GM18909 (cell line): ENCODE data around the gene FOXO3B.
"Not testable (repeated sequence)": the region's sequence is repeated elsewhere in the genome, so short reads cannot be mapped to it uniquely, and the experiment has no call there.

Experiments
- ATAC-seq: cut with Tn5 transposase; IDR thresholded peaks from one replicate; pipeline ENCODE4 v1.9.1; 2021; ENCODE audit warnings: mild to moderate bottlenecking; ENCODE audit not compliant: unreplicated experiment, poor library complexity

FOXO3B gene

GRCh38 chr17:18681767-18682571 lies at the start of gene FOXO3B:
Gene FOXO3B, minus strand, starts transcription at chr17:18682314. Its CDS starts 663 bp downstream, at chr17:18681651.
- peak; percentile 95 for ATAC-seq

DNA sequence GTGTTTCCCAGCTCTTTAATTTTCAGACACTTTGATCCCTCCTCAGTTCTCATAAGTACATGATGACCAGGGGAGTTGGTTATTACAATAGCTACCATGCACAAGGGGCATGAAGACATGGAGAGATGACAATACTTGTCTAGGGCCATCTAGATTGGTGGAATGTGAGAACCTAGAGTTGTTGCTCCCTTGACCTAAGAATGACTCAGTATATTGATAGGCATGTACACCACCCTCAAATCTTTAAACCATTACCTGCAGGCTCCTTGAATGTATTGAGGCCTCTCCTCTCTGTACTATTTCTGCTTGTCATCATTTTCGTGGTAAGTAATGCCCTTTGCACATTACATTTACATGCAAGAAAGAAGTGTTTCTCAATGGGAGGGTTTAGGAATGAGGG lies 41.4 kb upstream of the FOXO3B start:
- ATAC-seq: not testable (repeated sequence)

DNA sequence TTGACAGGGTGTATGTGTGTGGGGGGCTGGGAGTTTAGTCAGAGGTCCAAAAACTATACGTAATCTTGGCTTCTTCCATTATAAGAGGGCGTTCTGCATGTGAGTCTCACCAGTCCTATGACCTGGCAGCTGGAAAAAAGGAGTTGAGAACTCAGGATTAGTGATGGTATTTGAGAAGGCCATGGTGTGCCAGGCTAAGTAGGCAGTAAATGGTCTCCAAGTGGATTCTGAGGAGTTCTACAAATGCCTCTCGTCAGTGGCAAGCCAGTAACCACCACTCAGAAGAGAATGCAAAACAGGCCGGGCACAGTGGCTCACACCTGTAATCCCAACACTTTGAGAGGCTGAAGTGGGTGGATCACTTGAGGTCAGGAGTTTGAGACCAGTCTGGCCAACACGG lies 40.5 kb upstream of the FOXO3B start:
- not testable (repeated sequence) for ATAC-seq

DNA sequence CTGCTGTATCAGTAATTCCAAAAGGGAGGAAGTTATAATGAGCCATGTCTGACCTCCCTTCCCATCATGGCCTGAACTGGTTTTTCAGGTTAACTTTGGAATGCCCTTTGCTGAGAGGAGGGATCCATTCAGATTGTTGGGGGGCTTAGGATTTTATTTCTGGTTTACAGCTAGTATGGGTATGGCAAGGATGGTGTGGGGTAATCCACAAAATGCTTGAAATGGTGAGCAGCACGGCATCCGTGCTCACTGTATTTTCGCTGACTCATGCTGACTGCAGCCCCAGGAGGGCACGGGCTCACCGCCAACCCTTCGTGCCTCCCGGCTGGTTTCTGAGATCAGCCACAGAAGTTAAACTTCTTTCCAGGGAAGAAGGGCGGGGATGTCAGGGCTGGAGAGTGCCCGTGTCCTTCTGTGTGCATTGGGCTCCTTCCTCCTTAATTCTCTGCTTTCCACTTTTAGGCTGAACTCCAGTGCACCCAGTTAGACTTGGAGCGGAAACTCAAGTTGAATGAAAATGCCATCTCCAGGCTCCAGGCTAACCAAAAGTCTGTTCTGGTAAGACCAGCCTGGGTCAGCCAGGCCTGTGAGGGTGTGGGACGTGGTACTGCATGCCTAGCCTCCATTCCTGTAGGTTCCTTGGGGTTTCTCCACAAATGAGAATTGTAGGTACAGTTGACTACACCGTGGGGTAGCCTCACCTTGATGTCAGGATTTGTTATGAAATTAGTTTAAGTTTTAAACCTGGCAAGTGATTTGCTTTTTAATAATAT lies 39.8 kb upstream of the FOXO3B start:
- not testable (repeated sequence) for ATAC-seq

GRCh38 chr17:18719428-18720110 lies 37.5 kb upstream of the FOXO3B start:
- not testable (repeated sequence) for ATAC-seq

- not testable (repeated sequence) for ATAC-seq
Observed at GRCh38 chr17:18718643-18719427, 36.7 kb upstream of the FOXO3B start.

GRCh38 chr17:18712354-18712999 lies 30.4 kb upstream of the FOXO3B start:
- not testable (repeated sequence) for ATAC-seq

- not testable (repeated sequence) for ATAC-seq
Observed at GRCh38 chr17:18708215-18708614, 26.1 kb upstream of the FOXO3B start.

GRCh38 chr17:18705955-18706354 lies 23.8 kb upstream of the FOXO3B start:
- ATAC-seq: not testable (repeated sequence)

DNA sequence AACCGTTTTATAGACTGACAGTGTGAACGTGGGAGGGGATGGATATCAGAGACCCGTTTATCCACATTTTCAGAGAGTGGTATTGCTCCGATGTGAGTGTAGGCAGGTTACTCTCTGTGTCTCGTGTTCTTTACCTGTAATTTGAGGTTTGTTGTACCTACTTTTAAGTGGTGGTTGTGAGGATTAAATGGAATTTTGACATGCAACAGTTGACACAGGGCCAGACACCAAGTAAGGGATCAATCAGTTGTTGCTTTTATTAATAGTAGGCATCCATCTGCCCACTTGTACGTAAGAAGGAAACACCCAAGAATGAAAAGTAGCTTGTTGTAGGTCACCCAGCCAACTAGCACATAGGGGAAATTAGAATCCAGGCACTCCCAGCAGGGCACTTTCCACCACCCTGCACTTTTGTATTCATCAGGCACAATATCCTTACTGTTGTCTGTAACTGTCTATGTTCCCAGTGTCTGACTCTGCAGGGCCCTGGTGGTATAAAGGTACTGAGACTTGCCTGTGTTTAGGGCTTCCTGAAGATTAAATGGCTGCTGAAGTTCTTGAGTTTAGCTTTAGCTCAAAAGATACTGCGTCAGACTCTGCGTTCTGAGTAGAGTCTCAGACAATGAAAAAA lies 16.5 kb upstream of the FOXO3B start:
- not testable (repeated sequence) for ATAC-seq

DNA sequence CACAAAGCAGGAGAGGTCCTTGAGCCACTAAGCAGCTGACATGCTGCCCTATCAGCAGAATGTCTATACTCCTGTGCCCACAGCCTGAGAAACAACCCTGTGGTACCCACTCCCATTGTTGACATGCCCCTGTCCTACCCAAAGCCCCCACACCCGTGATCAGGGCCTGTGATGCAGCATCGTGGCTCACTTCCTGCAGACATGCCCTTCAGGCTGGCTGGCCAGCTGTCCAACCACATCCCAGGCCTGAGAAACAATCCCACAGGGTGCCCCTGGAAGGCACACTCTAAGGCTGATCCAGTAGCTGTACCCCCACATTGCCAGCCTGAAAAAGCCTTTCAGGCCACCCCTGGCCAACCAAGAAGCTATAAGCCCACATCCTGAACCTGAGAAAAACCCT lies 13.0 kb upstream of the FOXO3B start:
- ATAC-seq: not testable (repeated sequence)

DNA sequence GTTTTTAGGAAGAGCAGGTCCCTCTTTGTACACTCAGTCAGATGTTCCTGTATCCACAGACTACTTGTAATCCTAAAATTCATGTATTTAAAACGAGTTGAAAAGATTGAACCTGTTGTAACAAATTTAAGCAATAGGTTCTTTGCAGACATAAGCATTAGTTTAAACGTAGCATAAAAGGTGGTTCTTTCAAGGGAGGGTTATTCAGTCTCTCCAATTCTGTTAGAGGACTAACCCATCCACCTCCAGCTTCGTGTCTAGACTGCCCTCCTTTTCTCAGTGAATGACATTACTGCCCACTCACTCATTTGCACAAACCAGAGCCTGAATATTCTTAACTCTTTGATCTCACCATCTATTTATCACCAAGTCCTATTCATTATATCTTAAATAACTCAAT lies 554 bp upstream of the FOXO3B start:
- ATAC-seq: peak; percentile 9

DNA sequence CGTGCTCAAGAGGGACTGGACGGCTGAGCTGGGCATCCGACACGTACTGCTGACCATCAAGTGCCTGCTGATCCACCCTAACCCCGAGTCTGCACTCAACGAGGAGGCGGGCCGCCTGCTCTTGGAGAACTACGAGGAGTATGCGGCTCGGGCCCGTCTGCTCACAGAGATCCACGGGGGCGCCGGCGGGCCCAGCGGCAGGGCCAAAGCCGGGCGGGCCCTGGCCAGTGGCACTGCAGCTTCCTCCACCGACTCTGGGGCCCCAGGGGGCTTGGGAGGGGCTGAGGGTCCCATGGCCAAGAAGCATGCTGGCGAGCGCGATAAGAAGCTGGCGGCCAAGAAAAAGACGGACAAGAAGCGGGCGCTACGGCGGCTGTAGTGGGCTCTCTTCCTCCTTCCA lies 4.7 kb downstream of the FOXO3B start:
- not testable (repeated sequence) for ATAC-seq

DNA sequence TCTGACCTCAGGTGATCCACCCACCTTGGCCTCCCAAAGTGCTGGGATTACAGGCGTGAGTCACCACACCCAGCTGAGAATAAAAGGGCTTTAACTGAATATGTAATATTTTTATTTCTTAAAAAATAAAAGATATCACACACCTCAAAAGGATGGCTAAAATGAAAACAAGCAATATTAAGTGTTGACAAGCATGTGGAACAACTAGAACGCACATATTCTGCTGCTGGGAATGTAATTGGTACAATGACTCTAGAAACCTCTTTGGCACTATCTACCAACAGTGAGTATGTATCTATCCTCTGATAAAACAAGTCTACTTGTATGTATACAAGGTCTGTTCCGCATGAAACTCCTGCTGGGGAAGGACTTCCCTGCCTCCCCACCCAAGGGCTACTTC lies 5.2 kb downstream of the FOXO3B start:
- not testable (repeated sequence) for ATAC-seq

DNA sequence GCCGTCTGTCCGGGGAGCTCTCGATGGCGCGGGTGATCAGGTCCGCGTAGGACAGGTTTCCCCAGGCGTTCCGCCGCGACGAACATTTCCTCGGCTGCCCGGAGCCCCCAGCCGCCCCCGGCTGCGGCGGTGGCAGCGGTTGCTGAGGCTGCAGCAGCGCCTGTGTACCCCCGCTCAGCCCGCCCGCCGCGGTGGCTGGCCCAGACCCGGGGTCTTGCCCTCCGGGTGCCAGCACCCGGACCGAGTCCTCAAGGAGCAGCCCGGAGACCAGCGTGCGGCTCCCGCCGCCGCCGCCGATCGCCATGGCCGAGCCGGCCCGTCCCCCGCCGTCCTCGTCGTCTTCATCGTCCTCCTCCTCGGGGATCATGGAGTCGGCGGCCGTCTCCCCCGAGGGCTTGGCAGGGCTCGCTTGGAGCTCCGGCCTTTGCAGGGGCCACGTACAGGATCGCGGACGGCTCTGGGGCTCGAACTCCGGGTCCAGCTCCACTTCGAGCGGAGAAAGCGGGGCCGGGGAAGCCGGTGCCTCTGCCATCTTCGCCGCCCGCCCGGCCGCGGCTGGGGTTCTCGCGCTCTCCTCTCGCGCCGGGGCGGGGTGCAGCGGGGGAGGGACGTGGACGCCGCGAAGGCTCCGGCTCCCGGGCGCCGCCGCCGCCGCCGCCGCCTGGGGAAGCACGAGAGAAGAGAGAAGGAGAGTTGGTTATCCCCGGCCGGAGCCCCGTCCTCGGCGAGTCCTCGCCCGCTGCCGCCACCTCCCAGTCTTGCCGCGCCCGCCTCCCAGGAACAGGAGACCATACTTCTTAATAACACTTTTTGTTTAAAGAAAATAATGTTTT lies 9.5 kb downstream of the FOXO3B start:
- not testable (repeated sequence) for ATAC-seq

DNA sequence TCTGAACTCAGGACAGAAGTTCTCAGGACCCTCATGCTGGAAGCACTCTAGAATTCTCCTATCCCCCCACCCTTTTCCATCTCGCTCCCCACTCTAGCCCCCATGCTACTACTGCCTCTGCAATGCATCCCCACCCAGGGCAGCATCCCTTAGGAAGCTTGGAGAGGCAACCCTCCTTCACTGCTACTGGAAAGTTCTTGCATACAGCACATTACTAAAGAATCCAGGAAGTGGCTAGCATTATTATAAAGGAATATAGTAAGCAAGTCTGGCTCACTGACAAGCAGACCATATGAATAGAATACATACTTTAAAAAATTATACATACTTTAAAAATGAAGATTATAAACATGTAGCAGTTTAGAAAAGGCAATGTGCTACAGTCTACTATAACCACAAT lies 13.5 kb downstream of the FOXO3B start:
- not testable (repeated sequence) for ATAC-seq

- not testable (repeated sequence) for ATAC-seq
Observed at GRCh38 chr17:18667535-18667934, 14.6 kb downstream of the FOXO3B start.

DNA sequence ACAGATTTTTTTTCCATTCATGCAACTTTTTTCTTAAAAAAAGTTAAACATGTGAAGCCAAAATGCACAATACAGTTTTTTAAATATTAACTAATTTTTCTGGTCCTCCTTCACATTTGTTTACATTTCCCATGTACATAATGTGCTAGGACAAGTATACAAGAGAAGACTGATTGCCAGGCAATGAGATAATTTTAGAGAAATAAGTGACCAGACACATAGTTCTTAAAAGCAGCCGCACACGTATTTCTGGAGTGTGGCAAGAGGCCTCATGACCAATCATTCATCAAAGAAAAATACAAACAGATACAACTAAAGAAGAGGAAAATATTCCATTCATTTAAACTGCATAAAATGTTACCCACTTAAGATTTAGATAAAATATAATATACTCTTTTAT lies 15.8 kb downstream of the FOXO3B start:
- not testable (repeated sequence) for ATAC-seq
